ENCODE measurements around the gene TMEM258.

Gene TMEM258

DNA sequence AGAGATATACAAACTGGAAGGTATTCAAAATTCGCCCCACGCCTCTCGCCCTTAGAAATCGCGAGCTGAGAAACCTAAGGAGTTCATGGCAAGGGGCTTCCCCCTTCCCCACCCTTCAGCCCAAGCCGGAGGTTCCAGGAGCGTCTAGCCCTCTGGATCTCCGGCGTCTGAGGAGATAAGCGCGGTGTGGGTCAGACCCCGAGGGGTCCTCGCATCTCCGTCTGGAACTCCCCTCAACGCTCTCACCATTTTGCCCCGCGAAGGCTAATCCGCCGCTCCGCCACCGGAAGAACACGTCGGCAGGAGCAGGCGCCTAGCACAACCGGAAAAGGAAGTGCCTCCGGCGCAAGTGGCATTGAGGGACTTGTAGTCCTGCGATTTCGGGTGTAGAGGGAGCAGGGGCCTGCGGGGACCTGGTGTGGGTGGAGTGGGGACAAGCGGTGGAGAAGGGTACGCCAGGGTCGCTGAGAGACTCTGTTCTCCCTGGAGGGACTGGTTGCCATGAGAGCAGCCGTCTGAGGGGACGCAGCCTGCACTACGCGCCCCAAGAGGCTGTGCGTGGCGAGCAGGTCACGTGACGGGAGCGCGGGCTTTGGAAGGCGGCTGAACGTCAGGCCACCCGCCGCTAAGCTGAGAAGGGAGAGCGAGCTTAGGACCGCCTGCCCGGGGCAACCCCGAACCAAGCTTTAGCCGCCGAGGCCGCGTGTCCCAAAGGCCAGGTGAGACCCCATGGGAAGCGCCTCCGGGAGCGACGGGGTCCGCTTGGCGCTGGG is at the start of gene TMEM258, which contains the start of gene FEN1:
TSS of gene TMEM258 (minus strand) at position 290 of the 773 bp plus-strand sequence. CDS start at position 249, 41 bp downstream.
TSS of gene FEN1 (plus strand) at position 602 of the 773 bp plus-strand sequence. CDS start 2,451 bp downstream, outside the sequence.
- DNase-seq, result peak; percentile 91

DNA sequence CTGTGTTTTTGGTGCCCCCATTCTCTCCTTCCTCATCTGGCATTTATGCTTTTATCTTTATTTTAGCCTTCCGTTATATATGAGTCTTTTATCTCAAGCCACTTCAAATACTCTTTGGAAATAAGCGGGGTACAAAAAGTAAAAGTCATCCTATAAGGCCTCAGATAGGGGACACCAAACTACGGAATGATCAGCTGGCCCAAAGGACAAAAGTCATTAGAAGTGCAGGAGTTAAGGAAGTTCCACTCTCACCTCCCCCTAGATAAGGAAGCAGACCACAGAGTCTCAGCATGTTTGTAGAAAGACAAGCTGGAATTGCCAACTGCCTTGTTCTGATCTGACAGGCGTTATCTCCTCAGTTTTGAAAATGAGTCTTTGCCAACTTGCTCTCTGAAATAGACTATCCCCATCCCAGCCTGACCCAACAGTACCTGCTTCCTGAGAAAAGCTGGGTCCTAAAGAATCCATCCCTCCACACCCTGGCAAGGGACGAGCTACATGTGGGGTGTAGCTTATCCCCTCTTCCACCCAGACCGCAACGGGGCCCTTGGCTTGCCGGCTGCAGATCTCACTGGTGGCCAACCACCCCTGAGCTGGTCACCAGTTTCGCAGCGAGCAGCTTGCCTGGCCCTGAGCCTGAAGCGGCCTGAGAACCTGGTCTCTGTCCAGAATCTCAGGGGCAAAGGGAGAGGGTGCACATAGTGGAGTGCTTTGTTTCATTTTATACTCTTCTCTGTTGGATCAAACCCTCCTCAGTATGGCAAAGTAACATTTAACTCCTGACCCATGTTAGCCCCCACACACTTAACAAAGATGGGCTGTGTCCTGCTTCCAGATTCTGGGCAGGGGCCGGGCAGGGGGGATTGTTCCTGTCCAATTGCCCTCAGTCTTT is 49.5 kb upstream of the TMEM258 start:
- DNase-seq, result no peak

DNA sequence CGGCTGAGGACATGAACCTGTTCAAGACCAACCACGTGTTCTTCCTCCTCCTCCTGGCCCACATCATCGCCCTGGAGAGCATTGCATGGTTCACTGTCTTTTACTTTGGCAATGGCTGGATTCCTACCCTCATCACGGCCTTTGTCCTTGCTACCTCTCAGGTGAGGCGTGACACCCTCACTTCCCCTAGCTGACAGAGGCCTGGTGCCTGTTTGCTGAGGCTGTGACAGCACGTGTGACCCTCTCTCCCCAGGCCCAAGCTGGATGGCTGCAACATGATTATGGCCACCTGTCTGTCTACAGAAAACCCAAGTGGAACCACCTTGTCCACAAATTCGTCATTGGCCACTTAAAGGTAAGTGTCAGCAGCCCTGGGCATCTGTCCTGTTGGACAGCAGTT is 48.0 kb upstream of the TMEM258 start:
- DNase-seq, result no peak

DNA sequence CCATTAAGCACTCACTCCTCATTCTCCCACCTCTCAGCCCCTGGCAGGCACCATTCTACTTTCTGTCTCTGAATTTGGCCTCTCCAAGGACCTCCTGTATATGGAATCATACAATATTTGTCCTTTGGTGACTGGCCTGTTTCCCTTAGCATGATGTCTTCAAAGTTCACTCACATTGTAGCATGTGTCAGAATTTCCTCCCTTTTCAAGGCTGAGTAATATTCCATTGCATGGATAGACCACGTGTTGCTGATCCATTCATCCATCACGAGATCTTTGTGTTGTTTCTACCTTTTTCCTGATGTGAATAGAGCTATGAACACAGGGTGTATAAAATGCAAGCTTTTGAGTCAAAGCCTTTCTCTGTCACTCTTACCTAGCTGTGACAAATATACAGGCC is 47.3 kb upstream of the TMEM258 start:
- no peak for DNase-seq

DNA sequence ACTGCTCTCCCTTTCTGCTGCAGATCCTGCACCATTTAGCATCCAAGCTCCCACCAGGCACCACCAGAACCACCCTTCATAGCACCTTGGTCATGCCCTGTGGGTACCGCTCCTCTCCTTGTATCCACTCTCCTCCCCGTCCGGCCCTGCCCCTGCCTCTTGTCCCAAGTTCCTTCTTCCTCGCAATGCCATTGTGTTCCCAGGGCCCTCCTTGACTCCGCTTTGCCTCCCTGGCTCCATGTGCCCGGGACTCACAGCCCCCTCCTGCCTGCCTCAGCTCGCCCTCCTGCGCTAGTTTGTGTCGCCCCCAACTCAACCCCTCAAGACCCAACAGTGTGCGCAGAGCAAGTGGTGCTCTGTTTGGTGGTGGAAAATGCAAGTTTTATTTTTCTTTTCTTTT is 46.5 kb upstream of the TMEM258 start:
- DNase-seq, result no peak

GRCh38 chr11:61838501-61838900 is 46.1 kb upstream of the TMEM258 start:
- DNase-seq, result no peak

DNA sequence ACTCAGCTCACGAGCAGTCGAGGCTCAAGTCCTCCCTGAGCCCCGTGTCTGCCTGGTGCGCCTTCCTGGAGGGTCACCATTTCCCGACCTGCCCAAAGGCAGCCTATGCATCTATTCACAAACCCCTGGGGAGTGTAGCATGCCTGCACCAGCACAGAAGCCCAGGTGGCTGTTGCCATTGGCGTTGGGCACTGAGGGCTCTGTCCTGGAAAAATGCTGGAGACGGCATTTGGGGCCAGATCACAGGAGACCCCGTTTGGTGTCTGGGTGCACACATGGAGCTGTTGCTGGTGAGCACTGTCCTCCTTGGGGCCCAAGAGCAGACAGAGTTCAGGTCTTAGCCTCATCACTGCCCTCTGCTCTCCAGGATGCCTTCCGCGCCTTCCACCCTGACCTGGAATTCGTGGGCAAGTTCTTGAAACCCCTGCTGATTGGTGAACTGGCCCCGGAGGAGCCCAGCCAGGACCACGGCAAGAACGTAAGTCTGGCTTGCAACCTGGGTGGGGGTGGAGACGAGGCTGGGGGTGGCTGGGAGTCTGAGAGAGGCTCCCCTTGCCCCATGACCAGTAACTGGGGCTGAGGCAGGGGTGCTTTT is 45.1 kb upstream of the TMEM258 start:
- no peak for DNase-seq

- DNase-seq, result no peak
These were observed 43.8 kb upstream of the TMEM258 start for GRCh38 chr11:61836193-61836592.

DNA sequence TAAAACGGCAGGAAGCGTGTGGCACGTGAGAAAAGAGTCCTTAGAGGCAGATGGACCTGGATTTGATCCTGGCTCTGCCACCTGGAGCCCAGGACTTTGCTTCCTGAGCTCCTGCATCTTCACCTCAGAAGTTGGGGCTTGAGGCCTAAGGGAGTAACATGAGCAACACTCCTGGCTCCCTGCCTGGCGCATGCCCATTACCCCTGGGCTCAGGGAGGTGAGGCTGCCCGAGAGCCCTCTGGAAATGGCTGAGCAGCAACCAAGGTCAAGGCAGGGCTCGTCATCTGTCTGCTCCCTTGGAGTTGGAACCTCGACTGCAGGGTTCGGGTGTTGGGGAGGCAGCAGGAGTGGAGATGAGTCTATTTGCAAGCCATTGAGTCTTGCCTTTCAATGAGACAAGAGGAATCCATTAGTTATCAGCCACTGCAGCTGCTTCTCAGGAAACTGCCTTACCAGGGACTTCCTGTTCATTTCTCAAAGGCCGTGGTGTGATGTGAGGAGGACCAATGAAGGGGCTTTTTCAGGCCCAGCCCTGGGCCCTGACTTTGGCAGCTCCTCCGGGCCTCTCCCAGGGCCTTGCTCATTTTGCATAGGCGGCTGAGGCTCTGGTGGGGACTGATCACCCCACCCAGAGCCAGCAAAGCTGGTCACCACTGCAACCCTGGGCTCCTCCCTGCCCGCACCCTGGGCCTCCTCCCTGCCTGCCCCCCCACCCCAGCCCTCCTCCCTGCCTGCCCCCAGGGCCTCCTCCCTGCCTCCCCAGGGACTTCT is 42.1 kb upstream of the TMEM258 start:
- no peak for DNase-seq

- no peak for DNase-seq
These were observed 41.5 kb upstream of the TMEM258 start for GRCh38 chr11:61833926-61834277.

GRCh38 chr11:61833471-61833870 is 41.1 kb upstream of the TMEM258 start:
- no peak for DNase-seq

GRCh38 chr11:61832754-61833153 is 40.4 kb upstream of the TMEM258 start:
- DNase-seq, result peak; percentile 5

- no peak for DNase-seq
These were observed 39.8 kb upstream of the TMEM258 start for GRCh38 chr11:61832207-61832606.

- no peak for DNase-seq
These were observed 38.1 kb upstream of the TMEM258 start for GRCh38 chr11:61830237-61831105.

GRCh38 chr11:61829806-61830205 is 37.4 kb upstream of the TMEM258 start:
- DNase-seq, result no peak

DNA sequence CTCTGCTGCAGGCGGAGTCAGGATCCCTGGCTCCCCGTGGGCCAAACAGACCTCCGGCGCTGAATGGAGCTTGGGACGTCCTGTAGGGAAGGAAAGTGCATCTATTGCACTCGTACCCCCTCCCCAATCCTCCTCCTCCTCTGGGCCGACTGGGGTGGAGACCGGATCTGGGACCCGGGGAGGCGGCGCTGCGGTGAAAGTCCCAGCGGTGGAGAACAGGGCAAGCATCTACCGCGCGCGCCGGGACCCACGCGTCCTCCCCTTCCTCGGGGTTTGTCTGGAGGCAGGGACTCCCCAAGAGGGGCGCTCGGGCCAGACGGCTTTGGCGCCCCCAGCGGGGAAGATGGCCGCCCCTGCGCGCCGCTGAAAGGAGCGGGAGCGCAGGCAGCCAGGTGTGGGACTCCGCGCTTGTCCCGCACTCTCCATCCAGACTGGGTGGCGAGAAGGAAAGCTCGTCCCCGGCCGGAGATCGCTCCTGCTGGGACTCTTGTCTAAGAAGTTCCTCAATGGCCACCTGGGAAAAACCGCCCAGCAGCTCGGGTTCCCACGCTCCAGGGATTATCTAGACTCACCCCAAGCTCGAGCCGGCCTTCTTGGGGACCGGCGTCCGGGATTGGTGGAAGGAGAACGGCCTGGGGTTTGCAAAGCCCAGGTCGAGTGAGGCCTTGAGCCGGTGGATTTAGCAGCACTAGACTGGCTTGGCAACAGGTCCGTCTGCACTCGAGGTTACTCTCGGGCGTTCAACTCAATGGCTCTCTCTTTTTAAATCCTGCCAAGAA is 36.4 kb upstream of the TMEM258 start:
- peak; percentile 46 for DNase-seq

- DNase-seq, result no peak
These were observed 35.9 kb upstream of the TMEM258 start for GRCh38 chr11:61828379-61828628.

DNA sequence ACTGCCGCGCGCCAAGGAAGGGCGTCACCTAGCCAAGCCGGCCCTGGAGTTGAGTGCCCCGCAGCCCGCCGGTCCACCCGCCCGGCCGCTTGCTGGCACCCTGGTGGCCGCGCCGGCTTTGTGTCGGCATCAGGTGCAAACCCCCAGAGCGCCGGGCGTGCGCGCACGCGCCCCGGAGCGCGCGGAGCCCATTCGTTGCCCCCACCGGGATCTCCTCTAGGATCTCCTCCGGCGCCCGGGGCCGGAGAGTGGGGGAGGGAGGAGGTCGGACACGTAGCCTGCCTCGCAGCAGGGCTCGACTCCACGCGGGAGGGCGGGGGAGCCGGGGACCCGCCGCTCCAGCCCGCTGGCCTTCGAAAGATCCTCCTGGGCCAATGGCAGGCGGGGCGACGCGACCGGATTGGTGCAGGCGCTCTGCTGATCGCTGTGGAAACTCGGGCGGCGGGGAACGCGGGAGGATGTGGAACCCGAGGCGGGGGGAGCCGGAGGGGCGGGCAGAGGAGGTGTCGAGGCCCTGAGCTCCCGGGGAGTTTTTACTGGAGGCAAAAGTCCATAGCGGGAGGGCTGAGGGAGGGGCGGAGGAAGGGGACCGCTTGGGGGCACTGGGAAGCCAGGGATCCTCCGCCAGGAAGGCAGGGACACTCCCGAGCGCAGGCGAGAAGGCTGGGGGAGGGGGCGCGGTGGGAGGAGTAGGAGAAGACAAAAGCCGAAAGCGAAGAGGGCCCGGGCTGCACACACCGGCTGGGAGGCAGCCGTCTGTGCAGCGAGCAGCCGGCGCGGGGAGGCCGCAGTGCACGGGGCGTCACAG is 35.4 kb upstream of the TMEM258 start, which contains the start of gene FADS2:
TSS of gene FADS2 (plus strand) at position 730 of the 808 bp plus-strand sequence. CDS start 91 bp downstream, outside the sequence.
- DNase-seq, result peak; percentile 97

DNA sequence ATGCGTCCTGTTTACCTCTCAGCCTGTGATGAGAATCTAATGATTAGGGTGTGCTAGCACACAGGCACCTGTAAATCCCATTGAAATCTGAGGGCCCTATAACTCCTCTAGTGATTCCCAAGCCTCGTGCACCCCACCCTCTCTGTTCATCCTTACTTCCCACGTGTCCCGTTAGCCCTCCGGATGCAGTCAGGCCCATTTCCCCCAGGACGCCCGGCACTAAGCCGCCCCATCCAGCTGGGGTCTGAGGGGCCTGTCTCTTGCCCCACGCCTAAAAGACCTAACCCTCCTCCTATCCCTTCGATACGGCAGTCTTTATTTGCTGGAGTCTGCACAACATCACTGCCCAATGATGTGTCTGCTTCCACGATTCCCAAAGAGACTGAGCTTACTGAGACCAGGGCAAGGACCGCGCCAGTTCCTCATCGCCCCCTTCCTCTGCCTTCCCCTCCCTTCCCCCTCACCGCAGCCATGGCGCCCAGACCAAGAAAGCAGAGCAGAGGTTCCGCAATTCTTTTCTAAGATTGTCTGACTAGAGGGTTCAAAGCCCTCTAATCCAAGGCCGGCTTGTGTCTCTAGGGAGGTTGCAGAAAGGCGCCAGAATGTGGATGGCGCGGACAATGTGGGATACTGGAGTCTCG is 34.7 kb upstream of the TMEM258 start:
- peak; percentile 63 for DNase-seq

DNA sequence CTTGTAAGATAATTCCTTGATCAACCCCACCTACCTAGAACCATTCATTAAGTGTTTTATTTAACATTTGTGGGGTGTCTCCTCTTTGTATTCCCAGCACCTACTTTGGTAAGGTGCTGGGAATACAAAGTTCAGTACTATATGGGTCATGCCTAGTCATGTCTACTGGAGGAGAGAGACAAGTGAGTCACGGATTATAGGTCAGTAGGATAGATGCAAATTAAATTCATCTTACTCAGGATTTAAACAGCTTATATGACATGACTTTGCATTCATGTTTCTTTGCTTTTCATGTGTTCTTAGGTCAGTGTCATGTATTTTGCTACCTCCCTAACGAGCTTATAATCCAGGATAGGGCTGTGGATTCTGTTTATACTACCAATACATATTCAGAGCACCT is 27.8 kb upstream of the TMEM258 start:
- no peak for DNase-seq

All from NCI-H1105 treated with DMSO at 0.1 percent for 48 hours (cell line).